HCT116 (cell line): ENCODE measurements around the gene CCDC91. TPM values are rescaled to one million over a fixed set of nuclear protein-coding genes. Genes with fewer than 3 reads are reported as not detected.

Experiments
- ATAC-seq: fragments of 200-7000 bp; cut with Tn5 transposase; 2 replicates; pipeline ENCODE4 v1.9.1; 2020; ENCODE audit warnings: mild to moderate bottlenecking, moderate library complexity
- BruUV-seq: library from RNA; stranded (reverse); fragments of 400-500 nt; replicated peaks from 2 replicates; lab custom pipeline; 2021; lab: Mats Ljungman, UMichigan
- CTCF ChIA-PET: fragments of 300-600 bp; sonication (Branson Sonifier 250); formaldehyde crosslinking; loops from one replicate; lab custom pipeline; 2021; ENCODE audit warnings: antibody characterized with exemption; lab: Charles Lee
- POLR2A ChIA-PET: fragments of 300-600, 350-600 bp; sonication (Branson Sonifier 250); formaldehyde crosslinking; loops from one replicate; lab custom pipeline; 2021; ENCODE audit warnings: antibody characterized with exemption; lab: Charles Lee
- RAD21 ChIA-PET, 2 experiments: fragments of 300-600 bp; sonication (Branson Sonifier 250); formaldehyde crosslinking; loops; one replicate each; lab custom pipeline; 2023; ENCODE audit warnings: low total read pairs in 2 of 2; ENCODE audit not compliant: uncharacterized antibody in 2 of 2, unreplicated experiment in 2 of 2, low non-redundant PET in 1 of 2; lab: Charles Lee
- DNase-seq: peaks from one replicate; pipeline ENCODE4 v3.0.0-alpha.2; 2010; ENCODE audit warnings: low read depth, low spot score
- H2AFZ ChIP-seq: fragments of 200-600 bp; shearing (Covaris generic), sonication (generic); 2 replicates; pipeline ENCODE4 v1.6.1; 2017; ENCODE audit warnings: low read depth, mixed run types, mixed read lengths, antibody characterized with exemption, low read length; ENCODE audit not compliant: poor library complexity, severe bottlenecking
- H3K27ac ChIP-seq: 2 replicates; pipeline ENCODE4 v1.5.1; 2012; ENCODE audit warnings: low read depth, low read length
- H3K27me3 ChIP-seq: fragments of 200-600 bp; sonication (generic); 2 replicates; pipeline ENCODE4 v1.6.1; 2016; ENCODE audit warnings: mixed run types, low read length, mixed read lengths; ENCODE audit not compliant: insufficient read depth
- H3K36me3 ChIP-seq, 2 experiments: fragments of 200-500 bp in 1 of 2; fragments of 200-600 bp in 1 of 2; sonication (Bioruptor generic) in 1 of 2; sonication (generic) in 1 of 2; 2 replicates each; pipeline versions ENCODE4 v1.5.1 to v1.6.1; 2014 to 2016; ENCODE audit warnings: low read length in 2 of 2, inconsistent platforms in 1 of 2, mixed read lengths in 1 of 2, mixed run types in 1 of 2; ENCODE audit not compliant: insufficient read depth in 2 of 2, control insufficient read depth in 1 of 2
- H3K4me1 ChIP-seq, 2 experiments: fragments of 200-600 bp in 1 of 2; sonication (generic) in 1 of 2; 2 replicates each; pipeline versions ENCODE4 v1.5.1 to v1.6.1; 2012 to 2017; ENCODE audit warnings: low read length in 2 of 2, inconsistent platforms in 1 of 2, mild to moderate bottlenecking in 1 of 2, mixed read lengths in 1 of 2, mixed run types in 1 of 2, moderate library complexity in 1 of 2; ENCODE audit not compliant: insufficient read depth in 2 of 2, control insufficient read depth in 1 of 2
- H3K4me2 ChIP-seq: fragments of 200-600 bp; sonication (generic); 2 replicates; pipeline ENCODE4 v1.6.1; 2017; ENCODE audit warnings: mixed run types, low read length, mixed read lengths
- H3K4me3 ChIP-seq, 2 experiments: fragments of 200-600 bp in 1 of 2; sonication (generic) in 1 of 2; replicated peaks in 1 of 2; 2 replicates each; pipeline ENCODE4 v1.5.1; 2011 to 2016; ENCODE audit warnings: low read length in 2 of 2, control low read depth in 1 of 2, low read depth in 1 of 2, mild to moderate bottlenecking in 1 of 2, mixed read lengths in 1 of 2, mixed run types in 1 of 2
- H3K79me2 ChIP-seq: fragments of 200-600 bp; sonication (generic); 2 replicates; pipeline ENCODE4 v1.6.1; 2017; ENCODE audit warnings: mild to moderate bottlenecking, mixed run types, low read length, moderate library complexity, mixed read lengths; ENCODE audit not compliant: insufficient read depth
- H3K9ac ChIP-seq: fragments of 200-600 bp; sonication (generic); 2 replicates; pipeline ENCODE4 v1.6.1; 2016; ENCODE audit warnings: low read length, mixed read lengths
- H3K9me2 ChIP-seq: fragments of 200-600 bp; sonication (generic), shearing (Covaris generic); 2 replicates; pipeline ENCODE4 v1.6.1; 2017; ENCODE audit warnings: mixed run types, mild to moderate bottlenecking, moderate library complexity; ENCODE audit not compliant: insufficient read depth
- H3K9me3 ChIP-seq, 2 experiments: fragments of 200-500 bp in 1 of 2; fragments of 200-600 bp in 1 of 2; sonication (Bioruptor generic) in 1 of 2; sonication (generic) in 1 of 2; 2 replicates each; pipeline ENCODE4 v1.6.1; 2014 to 2017; ENCODE audit warnings: low read length in 2 of 2, mixed read lengths in 2 of 2, inconsistent platforms in 1 of 2, low read depth in 1 of 2, mild to moderate bottlenecking in 1 of 2, mixed run types in 1 of 2, moderate library complexity in 1 of 2; ENCODE audit not compliant: control insufficient read depth in 1 of 2, insufficient read depth in 1 of 2
- H4K20me1 ChIP-seq: fragments of 200-600 bp; sonication (generic), shearing (Covaris generic); 2 replicates; pipeline ENCODE4 v1.6.1; 2017; ENCODE audit warnings: mixed run types, mild to moderate bottlenecking, moderate library complexity; ENCODE audit not compliant: insufficient read depth
- CBX3 ChIP-seq: IDR thresholded peaks from 2 replicates; pipeline ENCODE4 v1.6.1; 2012; ENCODE audit warnings: low read depth
- CEBPB ChIP-seq: IDR thresholded peaks from 2 replicates; pipeline ENCODE4 v1.6.1; 2012; ENCODE audit warnings: low read depth
- CTCF ChIP-seq, 3 experiments: fragments of 200-600 bp in 1 of 3; sonication (generic) in 1 of 3; IDR thresholded peaks in 2 of 3; conservative IDR thresholded peaks in 1 of 3; 2 replicates each; pipeline ENCODE4 v1.5.1; 2012 to 2017; ENCODE audit warnings: low read depth in 2 of 3, low read length in 2 of 3, antibody characterized with exemption in 1 of 3, borderline replicate concordance in 1 of 3, control low read depth in 1 of 3, mild to moderate bottlenecking in 1 of 3, mixed read lengths in 1 of 3, mixed run types in 1 of 3, moderate library complexity in 1 of 3; ENCODE audit not compliant: insufficient read depth in 1 of 3
- ELF1 ChIP-seq: IDR thresholded peaks from 2 replicates; pipeline ENCODE4 v1.6.1; 2012; ENCODE audit warnings: low read depth, borderline replicate concordance
- EZH2phosphoT487 ChIP-seq: fragments of 200-600 bp; IDR thresholded peaks from 2 replicates; pipeline ENCODE4 v1.6.1; 2018; ENCODE audit warnings: antibody characterized with exemption, borderline replicate concordance
- FOSL1 ChIP-seq: IDR thresholded peaks from 2 replicates; pipeline ENCODE4 v1.6.1; 2012; ENCODE audit warnings: low read depth
- JUND ChIP-seq: IDR thresholded peaks from 2 replicates; pipeline ENCODE4 v1.6.1; 2012
- POLR2A ChIP-seq: IDR thresholded peaks from 2 replicates; pipeline ENCODE4 v1.7.0; 2011; ENCODE audit warnings: borderline replicate concordance; ENCODE audit not compliant: insufficient read depth, insufficient read length; ENCODE audit errors: extremely low read depth
- RAD21 ChIP-seq: IDR thresholded peaks from 2 replicates; pipeline ENCODE4 v1.6.1; 2012; ENCODE audit warnings: low read depth, mild to moderate bottlenecking
- REST ChIP-seq: IDR thresholded peaks from 2 replicates; pipeline ENCODE4 v1.6.1; 2012; ENCODE audit warnings: low read depth
- SIN3A ChIP-seq: IDR thresholded peaks from 2 replicates; pipeline ENCODE4 v1.6.1; 2012; ENCODE audit warnings: low read depth
- SP1 ChIP-seq: IDR thresholded peaks from 2 replicates; pipeline ENCODE4 v1.6.1; 2012; ENCODE audit warnings: low read depth
- ZBTB33 ChIP-seq: IDR thresholded peaks from 2 replicates; pipeline ENCODE4 v1.6.1; 2011; ENCODE audit warnings: mild to moderate bottlenecking, low read length, moderate library complexity; ENCODE audit not compliant: insufficient replicate concordance; ENCODE audit errors: extremely low read depth
- ZFX ChIP-seq: fragments of 450-650 bp; IDR thresholded peaks from 2 replicates; pipeline ENCODE4 v1.6.1; 2017
- ZNF274 ChIP-seq: fragments of 200-500 bp; sonication (Bioruptor generic); IDR thresholded peaks from 2 replicates; pipeline ENCODE4 v1.6.1; 2014; ENCODE audit warnings: mild to moderate bottlenecking, low read depth, low read length, inconsistent platforms
- intact Hi-C: fragments of 100-400 bp; cut with micrococcal nuclease; formaldehyde crosslinking; loops from 2 replicates; pipeline ENCODE4 v1.10.0; 2022
- total RNA-seq: library from RNA; stranded (reverse); gene quantifications from one replicate; pipeline ENCODE4 v1.2.1, GENCODE V29; 2021; ENCODE audit not compliant: unreplicated experiment
- TF ChIP-seq, protein P1 (sequence below): IDR thresholded peaks from 2 replicates; pipeline ENCODE4 v1.6.1; 2012

The CCDC91 gene
- total RNA-seq, 1 experiment from 2014 or later, result 18.1 TPM

DNA sequence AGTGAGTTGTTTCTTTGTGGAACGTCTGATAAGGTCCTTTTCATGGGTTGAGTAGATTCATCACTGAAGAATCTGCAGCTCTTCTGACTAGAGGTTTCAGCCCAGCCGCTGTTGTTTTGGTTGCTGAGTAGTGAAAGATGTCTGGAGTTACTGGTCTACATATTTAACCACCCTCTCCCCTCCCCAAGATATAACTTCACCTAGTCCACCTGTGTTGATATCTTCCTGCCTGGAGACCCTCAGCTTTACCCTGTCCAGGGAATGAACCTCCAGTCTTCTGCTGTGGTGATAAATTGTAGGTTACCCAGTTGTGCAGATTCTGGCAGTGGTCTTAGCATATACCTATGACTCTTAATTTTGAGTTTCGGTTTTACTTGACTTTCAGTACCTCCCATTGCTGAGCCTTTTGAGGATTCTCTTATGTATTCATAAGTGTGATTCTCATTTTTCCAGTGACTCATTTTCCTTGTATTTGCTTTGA, 62.9 kb downstream of the CCDC91 start:
- DNase-seq (no peak), ATAC-seq (no peak)
- Histone ChIP-seq H3K4me2 (no peak overlapping the region), H3K9me2 (no peaks in the 10 kb centered on the region), H2AFZ (no peak overlapping the region), H3K36me3 (no peaks in the 10 kb centered on the region), H3K9me3 (no peaks in the 10 kb centered on the region), H3K9ac (no peak overlapping the region), H3K27me3 (no peaks in the 10 kb centered on the region), H4K20me1 (no peaks in the 10 kb centered on the region), H3K27ac (no peak overlapping the region), H3K4me1 (no peaks in the 10 kb centered on the region), H3K79me2 (no peaks in the 10 kb centered on the region), H3K4me3 (no peak overlapping the region)
- RAD21 ChIA-PET, result no interaction called here
- POLR2A ChIA-PET, result no interaction called here
- CTCF ChIA-PET, result no interaction called here
- TF ChIP-seq EZH2phosphoT487 (no peak), FOSL1 (no peak), ZNF274 (no peak), SP1 (no peak), CEBPB (no peak), ELF1 (no peak), SIN3A (no peak), JUND (no peak), CTCF (IDR thresholded peaks at IDR 0.05 in 2 of 3, conservative IDR thresholded peaks at IDR 0.05 in 1 of 3; ENCODE audit: borderline replicate concordance in 1 of 3, insufficient read depth in 1 of 3, low read depth in 2 of 3, low read length in 2 of 3) (no peak), REST (no peak), RAD21 (no peak), ZFX (no peak), ZBTB33 (no peak), POLR2A (no peak), CBX3 (no peak)
- TF ChIP-seq, protein P1, sequence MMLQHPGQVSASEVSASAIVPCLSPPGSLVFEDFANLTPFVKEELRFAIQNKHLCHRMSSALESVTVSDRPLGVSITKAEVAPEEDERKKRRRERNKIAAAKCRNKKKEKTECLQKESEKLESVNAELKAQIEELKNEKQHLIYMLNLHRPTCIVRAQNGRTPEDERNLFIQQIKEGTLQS, result no peak
- no TSS peak for BruUV-seq
- intact Hi-C loops, result no loop called here
